ENCODE data around the gene SDR42E1. TPM values are rescaled to one million over a fixed set of nuclear protein-coding genes. Genes with fewer than 3 reads are reported as not detected.

SDR42E1 gene
- total RNA-seq, 6 experiments from 2014 or later: 3.4 to 5.9 (median 4.5) TPM

- Histone ChIP-seq H3K36me3 (no peaks in the 10 kb centered on the region), H3K27me3 (no peaks in the 10 kb centered on the region), H3K9me3 (no peaks in the 10 kb centered on the region), H3K27ac (no peak overlapping the region), H3K4me3 (no peak overlapping the region), H3K4me1 (no peaks in the 10 kb centered on the region)
- WGBS (ENCODE audit: insufficient coverage, low coverage, low lambda C conversion rate, missing lambda C conversion rate): 20% methylated on average over 1 of the region's 1 CpG
- ATAC-seq (no peak), DNase-seq (no peak)
- intact Hi-C loops (cut with DNase I): no loop called here
- TF ChIP-seq POLR2A (IDR thresholded peaks at IDR 0.05) (no peak), CTCF (IDR thresholded peaks at IDR 0.05) (no peak)
Observed at GRCh38 chr16:81975637-81976036, 35.6 kb downstream of the SDR42E1 start.

- H3K4me3 ChIP-seq: no peak overlapping the region
- intact Hi-C loops (cut with DNase I): no loop called here
- TF ChIP-seq CTCF (IDR thresholded peaks at IDR 0.05) (no peak), POLR2A (IDR thresholded peaks at IDR 0.05) (no peak)
- no peaks in the 10 kb centered on the region for H3K4me1 ChIP-seq
- H3K27ac ChIP-seq: no peak overlapping the region
- DNase-seq (no peak), ATAC-seq (peak in 1 of 4 donors; percentile 20)
- no peaks in the 10 kb centered on the region for H3K36me3 ChIP-seq
- WGBS (ENCODE audit: insufficient coverage, low coverage, low lambda C conversion rate, missing lambda C conversion rate): 60% methylated on average over 1 of the region's 2 CpGs
- no peaks in the 10 kb centered on the region for H3K27me3 ChIP-seq
- no peaks in the 10 kb centered on the region for H3K9me3 ChIP-seq
Observed at GRCh38 chr16:81973737-81974136, 37.5 kb downstream of the SDR42E1 start.

GRCh38 chr16:81971853-81972252 lies 39.4 kb downstream of the SDR42E1 start:
- DNase-seq (no peak), ATAC-seq (no peak)
- Histone ChIP-seq H3K4me1 (no peaks in the 10 kb centered on the region), H3K27me3 (no peaks in the 10 kb centered on the region), H3K9me3 (no peaks in the 10 kb centered on the region), H3K27ac (no peak overlapping the region), H3K4me3 (no peak overlapping the region), H3K36me3 (no peaks in the 10 kb centered on the region)
- intact Hi-C loops (cut with DNase I): no loop called here
- TF ChIP-seq CTCF (IDR thresholded peaks at IDR 0.05) (no peak), POLR2A (IDR thresholded peaks at IDR 0.05) (no peak)
- 90% methylated on average over 1 of the region's 1 CpG for WGBS (ENCODE audit: insufficient coverage, low coverage, low lambda C conversion rate, missing lambda C conversion rate)

- Histone ChIP-seq H3K9me3 (no peaks in the 10 kb centered on the region), H3K4me1 (no peaks in the 10 kb centered on the region), H3K27ac (no peak overlapping the region), H3K4me3 (no peak overlapping the region), H3K27me3 (no peaks in the 10 kb centered on the region), H3K36me3 (no peaks in the 10 kb centered on the region)
- intact Hi-C loops (cut with DNase I): no loop called here
- no peak for ATAC-seq
- 64% methylated on average over 5 of the region's 5 CpGs for WGBS (ENCODE audit: insufficient coverage, low coverage, low lambda C conversion rate, missing lambda C conversion rate)
- TF ChIP-seq CTCF (IDR thresholded peaks at IDR 0.05) (no peak), POLR2A (IDR thresholded peaks at IDR 0.05) (no peak)
- no peak for DNase-seq
Observed at GRCh38 chr16:81967358-81967757, 43.9 kb downstream of the SDR42E1 start.

- no peak for ATAC-seq
- no peak for TF ChIP-seq CTCF (IDR thresholded peaks at IDR 0.05)
- TF ChIP-seq POLR2A (IDR thresholded peaks at IDR 0.05): no peak
- WGBS (ENCODE audit: insufficient coverage, low coverage, low lambda C conversion rate, missing lambda C conversion rate): 81% methylated on average over 6 of the region's 6 CpGs
- DNase-seq: no peak
- no peaks in the 10 kb centered on the region for H3K4me1 ChIP-seq
- H3K27me3 ChIP-seq: no peaks in the 10 kb centered on the region
- no peak overlapping the region for H3K4me3 ChIP-seq
- intact Hi-C loops (cut with DNase I): no loop called here
- H3K36me3 ChIP-seq: no peaks in the 10 kb centered on the region
- H3K9me3 ChIP-seq: no peaks in the 10 kb centered on the region
- no peak overlapping the region for H3K27ac ChIP-seq
Observed at GRCh38 chr16:81964808-81965207, 46.5 kb downstream of the SDR42E1 start.
